ENCODE measurements around the gene B4GALT6.

DNA sequence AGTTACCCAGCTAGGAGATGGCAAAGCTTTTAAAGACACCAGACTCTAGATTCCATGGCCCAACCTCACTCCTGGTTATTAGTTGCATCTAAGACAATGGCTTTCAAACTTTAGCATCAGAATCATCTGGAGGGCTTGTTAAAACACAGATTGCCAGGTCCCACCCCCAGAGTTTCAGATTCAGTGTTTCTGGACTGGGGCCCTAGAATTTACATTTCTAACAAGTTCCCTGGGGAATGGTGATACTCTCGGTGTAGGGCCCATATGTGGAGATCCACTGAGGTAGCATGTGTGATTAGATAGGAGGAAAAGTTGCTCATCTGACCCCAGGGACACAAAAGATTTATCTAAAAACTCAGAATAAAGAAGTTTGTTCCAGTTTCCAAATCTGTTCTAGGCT lies 107.2 kb downstream of the B4GALT6 start:
- TF ChIP-seq, protein P1, sequence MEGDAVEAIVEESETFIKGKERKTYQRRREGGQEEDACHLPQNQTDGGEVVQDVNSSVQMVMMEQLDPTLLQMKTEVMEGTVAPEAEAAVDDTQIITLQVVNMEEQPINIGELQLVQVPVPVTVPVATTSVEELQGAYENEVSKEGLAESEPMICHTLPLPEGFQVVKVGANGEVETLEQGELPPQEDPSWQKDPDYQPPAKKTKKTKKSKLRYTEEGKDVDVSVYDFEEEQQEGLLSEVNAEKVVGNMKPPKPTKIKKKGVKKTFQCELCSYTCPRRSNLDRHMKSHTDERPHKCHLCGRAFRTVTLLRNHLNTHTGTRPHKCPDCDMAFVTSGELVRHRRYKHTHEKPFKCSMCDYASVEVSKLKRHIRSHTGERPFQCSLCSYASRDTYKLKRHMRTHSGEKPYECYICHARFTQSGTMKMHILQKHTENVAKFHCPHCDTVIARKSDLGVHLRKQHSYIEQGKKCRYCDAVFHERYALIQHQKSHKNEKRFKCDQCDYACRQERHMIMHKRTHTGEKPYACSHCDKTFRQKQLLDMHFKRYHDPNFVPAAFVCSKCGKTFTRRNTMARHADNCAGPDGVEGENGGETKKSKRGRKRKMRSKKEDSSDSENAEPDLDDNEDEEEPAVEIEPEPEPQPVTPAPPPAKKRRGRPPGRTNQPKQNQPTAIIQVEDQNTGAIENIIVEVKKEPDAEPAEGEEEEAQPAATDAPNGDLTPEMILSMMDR (IDR thresholded peaks at IDR 0.05; ENCODE audit: insufficient read depth, low read depth, low read length), result no peak
- TF ChIP-seq EZH2 (IDR thresholded peaks at IDR 0.05; ENCODE audit: insufficient read depth, low read length), result no peak
